ENCODE results near the gene AGPAT3. TPM values are rescaled to one million over a fixed set of nuclear protein-coding genes. Genes with fewer than 3 reads are reported as not detected.

AGPAT3 gene
- total RNA-seq, 1 donor from 2014 or later = 93.4 TPM

DNA sequence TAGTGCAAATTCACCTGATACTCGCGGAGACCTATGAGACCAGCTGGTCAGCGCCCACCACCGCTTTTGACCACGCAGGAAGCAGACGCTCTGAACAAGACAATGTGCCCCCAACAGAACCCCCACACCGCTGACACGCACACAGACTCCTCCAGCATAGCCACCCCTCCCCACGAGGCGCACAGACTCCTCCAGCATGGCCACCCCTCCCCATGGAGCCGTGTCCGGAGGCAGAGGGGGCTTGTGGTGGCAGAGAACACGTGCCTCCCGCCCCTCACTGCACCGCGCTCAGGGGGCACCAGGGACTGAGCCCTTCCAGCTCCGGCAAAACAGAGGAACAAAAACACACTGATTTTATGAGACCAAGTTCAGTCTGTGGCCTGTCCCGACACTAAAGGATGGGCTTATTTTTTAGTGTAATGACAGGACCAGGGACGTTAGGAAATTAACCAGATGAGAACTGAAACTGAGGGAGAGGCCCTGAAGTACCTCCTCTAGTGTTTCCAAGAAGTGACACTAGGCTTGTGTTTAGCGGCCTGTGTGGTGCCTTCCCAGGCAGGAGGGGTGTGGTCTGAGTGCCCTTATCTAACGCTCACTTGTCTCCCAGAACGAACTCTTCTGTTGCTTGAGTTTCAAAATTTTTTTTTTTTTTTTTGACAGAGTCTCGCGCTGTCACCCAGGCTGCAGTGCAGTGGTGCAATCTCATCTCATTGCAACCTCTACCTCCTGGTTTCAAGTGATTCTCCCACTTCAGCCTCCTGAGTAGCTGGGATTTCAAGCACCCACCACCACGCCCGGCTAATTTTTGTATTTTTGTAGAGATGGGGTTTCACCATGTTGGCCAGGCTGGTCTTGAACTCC, 10.0 kb upstream of the AGPAT3 start:
- intact Hi-C loops (cut with DNase I) = no loop called here
- peak; percentile 49 for ATAC-seq

DNA sequence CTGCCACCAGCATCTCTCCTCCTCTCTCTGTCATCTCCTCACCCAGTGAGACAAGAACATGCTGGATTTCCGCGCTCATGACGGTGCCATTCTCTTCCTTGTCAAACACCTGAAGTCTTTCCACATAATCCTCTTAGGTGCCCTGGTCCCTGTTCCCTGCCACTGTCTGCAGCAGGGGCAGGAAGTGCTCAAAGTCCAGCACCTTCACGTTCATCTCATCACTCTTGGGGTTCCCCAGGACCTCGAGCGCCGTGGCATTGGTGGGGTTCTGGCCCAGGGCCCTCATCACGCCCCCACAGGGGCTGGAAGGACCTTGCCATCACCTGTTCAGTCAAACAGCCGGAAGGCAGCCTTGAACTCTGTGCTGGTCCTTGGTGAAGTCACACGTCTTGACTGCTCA, 9.1 kb upstream of the AGPAT3 start:
- intact Hi-C loops (cut with DNase I) = no loop called here
- ATAC-seq = no peak
- no peak for DNase-seq (ENCODE audit: missing footprints)

More for the DNA sequence above, 10.0 kb upstream of the AGPAT3 start:
- DNase-seq (ENCODE audit: missing footprints) = no peak

DNA sequence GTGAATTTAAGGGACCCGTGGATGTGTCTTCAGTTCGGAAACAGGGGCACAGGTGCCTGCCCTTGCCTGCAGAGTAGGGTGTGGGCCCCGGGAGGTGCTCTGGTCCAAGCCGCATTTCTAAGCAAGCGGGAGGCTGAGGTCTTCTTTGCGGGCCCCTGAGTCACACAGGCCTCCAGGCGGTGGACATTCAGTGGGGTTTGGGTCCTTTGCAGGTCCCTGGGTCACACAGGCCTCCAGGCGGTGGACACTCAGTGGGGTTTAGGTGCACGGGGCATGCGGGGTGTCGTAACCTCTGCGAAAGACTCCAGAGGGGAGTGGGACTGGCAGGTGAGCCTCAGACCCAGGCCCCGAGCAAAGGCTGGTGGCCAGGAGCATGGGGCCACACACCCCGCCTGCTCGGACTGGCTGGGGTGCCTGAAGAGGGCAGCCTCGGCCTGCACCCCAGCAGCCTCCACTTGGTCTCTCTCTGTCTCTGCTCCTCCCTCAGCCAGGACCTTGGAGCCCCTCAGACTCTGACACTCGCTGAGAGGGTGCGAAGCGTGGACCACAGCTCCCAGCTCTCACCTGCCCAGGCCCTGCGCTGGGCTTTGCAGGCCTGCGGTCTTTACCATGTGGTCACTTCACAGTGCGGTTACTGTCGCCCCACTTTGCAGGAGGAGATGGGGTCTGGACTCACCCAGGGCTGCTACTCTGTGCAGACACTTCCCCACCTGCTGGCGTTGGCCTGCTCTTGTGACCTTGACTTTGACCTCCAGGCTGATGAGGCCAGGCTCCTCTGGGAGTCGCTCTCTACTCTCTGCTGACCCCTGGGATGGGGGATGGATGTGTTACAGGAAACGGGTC, 6.0 kb upstream of the AGPAT3 start:
- DNase-seq (ENCODE audit: missing footprints) = no peak
- ATAC-seq = peak; percentile 40
- intact Hi-C loops (cut with DNase I) = no loop called here

DNA sequence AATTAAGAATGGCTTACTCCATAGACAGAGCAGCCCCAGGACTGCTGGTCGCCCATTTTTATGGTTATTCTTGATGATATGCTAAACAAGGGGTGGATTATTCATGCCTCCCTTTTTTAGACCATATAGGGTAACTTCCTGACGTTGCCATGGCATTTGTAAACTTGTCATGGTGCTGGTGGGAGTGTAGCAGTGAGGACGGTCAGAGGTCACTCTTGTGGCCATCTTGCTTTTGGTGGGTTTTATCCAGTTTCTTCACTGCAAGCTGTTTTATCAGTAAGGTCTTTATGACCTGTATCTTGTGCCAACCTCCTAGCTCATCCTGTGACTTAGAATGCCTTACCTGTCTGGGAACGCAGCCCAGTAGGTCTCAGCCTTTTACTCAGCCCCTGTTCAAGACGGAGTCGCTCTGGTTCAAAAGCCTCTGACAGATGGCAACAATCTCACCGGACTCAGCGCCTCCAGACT, 5.2 kb upstream of the AGPAT3 start:
- no peak for DNase-seq (ENCODE audit: missing footprints)
- intact Hi-C loops (cut with DNase I) = no loop called here
- no peak for ATAC-seq

DNA sequence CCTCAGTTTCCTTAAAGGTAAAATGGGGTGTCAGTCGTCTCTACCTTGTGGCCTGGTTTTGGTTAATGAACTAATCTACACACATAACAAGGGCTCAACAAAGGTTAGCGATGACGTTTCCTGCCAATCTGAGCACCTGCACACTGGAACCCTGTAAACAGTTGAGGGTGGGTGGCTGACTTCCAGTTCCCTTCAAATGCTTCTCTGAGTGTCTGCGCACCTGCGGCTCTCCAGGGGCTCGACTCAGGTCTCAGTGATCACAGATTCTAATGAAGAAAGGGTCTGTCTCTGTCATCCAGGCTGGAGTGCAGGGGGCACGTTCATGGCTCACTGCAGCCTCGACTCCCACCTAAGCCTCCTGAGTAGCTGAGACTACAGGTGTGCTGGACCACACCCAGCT, 3.3 kb upstream of the AGPAT3 start:
- intact Hi-C loops (cut with DNase I) = no loop called here
- no peak for DNase-seq (ENCODE audit: missing footprints)
- ATAC-seq = no peak

DNA sequence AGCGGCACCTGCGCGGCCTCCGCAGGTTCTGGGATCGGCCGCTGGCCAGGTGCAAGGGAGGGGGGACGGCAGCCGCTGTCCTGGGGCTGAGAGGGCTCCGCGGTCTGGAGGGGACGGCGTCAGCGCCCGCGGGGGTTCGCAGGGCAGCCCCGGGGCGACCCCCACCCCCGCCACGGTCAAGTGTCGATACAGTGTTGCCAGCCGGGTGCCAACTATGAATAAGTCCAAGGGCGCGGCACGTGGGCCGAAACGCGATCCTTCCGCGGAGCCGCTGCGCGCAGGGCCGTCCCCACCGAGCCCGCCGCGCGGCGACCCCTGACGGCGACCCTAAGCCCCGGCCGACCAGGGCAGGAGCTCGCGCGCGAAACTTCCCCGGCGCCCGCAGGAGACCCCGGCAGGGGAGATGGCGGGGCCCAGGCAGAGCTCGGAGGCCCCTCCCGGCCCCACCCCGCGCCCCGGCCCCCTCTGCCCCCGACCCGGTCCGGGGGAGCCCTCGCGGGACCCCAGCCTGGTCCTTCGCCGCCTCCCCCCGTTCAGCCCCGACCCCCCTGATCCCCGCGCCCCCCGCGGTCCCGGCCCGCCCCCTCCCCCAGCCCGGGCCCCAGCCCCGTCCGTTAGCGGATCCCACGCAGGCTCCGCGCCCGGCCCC, 586 bp upstream of the AGPAT3 start:
- ATAC-seq (peak; percentile 44), DNase-seq (ENCODE audit: missing footprints) (peak; percentile 79)
- intact Hi-C loops (cut with DNase I) = no loop called here

DNA sequence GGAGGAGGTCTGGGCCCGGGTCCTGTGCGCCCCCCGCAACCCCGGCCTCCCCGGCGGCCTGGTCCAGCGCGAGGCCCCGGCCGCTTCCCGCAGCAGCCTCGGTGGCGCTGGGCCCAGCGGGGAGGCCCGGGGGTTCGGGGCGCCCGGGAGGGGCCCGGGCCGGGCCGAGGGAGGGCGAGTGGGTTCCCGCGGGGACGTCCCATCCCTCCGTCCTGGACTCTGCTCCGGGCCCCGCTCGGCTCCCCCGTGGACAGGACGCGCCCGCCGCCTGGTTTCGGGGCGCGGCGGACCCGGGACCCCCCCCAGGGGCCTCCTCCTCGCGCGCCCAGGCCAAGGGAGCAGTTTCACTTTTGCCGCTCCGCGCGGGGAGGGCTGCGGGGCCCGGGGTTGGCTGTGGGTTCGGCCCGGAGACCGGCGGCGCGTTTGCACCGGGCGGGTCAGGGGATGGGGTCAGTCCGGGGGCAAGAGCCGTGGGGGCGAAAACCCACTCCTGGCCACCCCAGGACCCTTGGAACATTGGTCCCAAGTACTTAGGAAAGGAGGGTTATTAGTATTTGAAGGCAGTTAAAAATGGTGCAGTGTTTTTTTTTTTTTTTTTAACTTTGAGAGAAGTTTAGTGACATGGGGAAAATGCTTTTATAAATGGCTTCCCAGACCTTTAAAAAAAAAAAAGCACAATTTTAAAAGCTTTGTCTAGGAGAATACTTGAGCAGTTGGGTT, 677 bp downstream of the AGPAT3 start:
- peak; percentile 80 for DNase-seq (ENCODE audit: missing footprints)
- ATAC-seq = peak; percentile 27
- intact Hi-C loops (cut with DNase I) = loop anchor here (1.0 to 2.0 kb wide), 2 partner anchors 38 to 63 kb away; no protein-coding TSS in a partner anchor

DNA sequence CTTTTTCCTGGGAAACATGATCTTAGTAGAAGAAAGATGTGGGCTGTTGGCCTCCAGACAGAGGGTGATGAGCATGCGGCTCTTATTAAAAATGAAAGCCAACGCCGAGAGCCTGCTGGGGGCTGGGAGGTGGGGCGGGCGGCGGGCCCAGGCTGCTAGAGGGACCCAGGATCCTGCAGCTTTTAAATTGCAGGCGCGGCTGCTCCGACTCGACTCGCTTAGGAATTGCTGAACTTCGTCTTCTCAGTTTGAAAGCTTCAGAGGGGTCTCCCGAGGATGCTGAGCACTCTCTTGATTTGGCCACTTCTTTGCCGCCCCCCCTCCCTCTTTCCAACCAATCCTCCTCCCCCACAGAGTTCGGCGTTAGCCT, 1.2 kb downstream of the AGPAT3 start:
- peak; percentile 42 for ATAC-seq
- no peak for DNase-seq (ENCODE audit: missing footprints)
- intact Hi-C loops (cut with DNase I) = loop anchor here (1.0 to 2.0 kb wide), 2 partner anchors 37 to 63 kb away; no protein-coding TSS in a partner anchor

DNA sequence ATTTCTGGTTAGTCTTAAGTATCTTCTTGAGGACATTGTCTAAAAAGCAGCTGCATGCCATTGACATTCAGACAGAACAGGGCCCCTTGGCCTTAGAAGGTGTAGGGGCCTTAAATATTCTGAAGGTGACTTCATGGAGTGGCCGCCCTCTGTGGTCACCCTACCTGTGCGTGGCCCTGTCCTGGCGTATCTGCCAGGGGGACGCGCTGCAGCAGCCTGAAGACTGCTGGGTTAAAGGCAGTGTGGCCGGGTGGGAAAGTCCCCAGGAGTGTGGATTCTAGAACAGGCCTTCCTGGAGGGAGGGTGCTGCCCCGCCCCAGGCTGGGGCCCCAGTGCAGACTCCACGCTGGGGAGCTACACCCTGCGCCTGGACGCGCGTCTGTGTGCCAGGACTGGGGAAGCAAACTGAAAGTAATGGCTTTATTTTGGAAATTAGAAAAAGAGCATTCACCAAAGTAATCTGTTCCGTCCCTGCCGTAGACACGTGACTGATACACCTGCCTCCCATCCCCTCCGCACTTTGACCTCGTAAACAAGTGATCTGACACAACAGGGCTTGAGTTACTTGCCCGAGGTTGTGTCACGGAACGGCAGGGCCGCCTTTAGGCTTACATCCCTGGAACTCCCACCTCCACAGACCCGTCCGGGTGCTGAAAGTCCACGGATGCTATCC, 1.8 kb downstream of the AGPAT3 start:
- no peak for ATAC-seq
- DNase-seq (ENCODE audit: missing footprints) = no peak
- intact Hi-C loops (cut with DNase I) = loop anchor here (1.0 to 2.0 kb wide), 2 partner anchors 37 to 62 kb away; no protein-coding TSS in a partner anchor

DNA sequence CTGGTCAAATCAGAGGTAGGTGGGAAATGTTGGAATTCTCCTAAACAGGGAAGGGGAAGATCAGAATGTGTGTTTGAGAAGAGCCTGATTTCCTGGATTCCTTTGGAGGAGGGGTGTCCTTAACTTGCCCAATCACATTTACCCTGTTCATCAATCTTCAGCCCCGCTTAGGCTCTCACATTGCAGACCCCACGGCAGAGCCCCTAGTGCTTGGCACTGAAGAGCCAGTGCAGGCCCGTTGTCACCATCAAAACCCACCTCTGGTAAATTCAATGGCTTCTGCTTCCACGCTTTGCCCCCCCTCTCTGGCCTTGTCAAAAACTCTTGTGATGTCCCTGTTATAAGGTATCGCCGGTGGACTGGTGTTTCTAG, 2.3 kb downstream of the AGPAT3 start:
- no peak for DNase-seq (ENCODE audit: missing footprints)
- ATAC-seq = no peak
- intact Hi-C loops (cut with DNase I) = loop anchor here (2.0 kb wide), 1 partner anchor 61 kb away; no protein-coding TSS in a partner anchor

DNA sequence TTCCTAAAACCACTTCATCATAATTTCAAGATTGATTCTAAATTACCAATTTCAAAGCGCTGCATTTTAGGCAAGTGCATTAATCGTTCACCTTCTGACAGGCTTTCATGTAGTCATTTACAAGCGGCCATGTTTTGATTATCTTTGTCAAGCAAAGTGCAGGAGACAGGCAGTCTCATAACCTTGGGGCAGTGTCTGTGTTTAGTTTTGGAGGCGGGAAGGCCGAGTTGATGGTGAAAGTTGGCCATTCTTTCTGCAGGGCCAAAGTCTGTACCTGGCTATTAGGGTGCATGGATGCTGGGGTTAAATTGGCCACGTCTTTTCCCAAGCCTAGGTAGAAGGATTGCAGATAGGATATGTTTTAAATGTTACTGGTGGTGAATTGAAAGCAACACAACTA, 2.9 kb downstream of the AGPAT3 start:
- intact Hi-C loops (cut with DNase I) = loop anchor here (2.0 kb wide), 1 partner anchor 61 kb away; no protein-coding TSS in a partner anchor
- DNase-seq (ENCODE audit: missing footprints) (no peak), ATAC-seq (no peak)

DNA sequence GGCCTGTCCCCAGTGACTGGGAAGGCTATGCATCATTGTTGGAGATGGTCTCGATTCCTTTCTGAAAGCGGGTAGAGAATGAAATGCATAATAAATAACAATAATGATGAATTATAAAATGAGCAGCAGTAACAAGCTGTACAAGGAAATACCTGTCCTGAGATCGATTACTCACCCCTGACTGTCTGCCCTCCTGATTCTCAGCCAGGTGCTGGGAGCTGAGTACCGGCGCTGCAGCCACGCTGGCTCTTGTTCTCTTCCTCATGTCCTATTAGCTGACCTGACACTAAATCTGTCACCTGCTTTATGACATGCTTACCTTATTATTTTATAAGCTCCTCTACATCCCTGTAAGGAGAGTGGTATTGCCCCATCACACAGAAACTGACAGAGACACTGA, 3.4 kb downstream of the AGPAT3 start:
- ATAC-seq = no peak
- intact Hi-C loops (cut with DNase I) = no loop called here
- no peak for DNase-seq (ENCODE audit: missing footprints)

DNA sequence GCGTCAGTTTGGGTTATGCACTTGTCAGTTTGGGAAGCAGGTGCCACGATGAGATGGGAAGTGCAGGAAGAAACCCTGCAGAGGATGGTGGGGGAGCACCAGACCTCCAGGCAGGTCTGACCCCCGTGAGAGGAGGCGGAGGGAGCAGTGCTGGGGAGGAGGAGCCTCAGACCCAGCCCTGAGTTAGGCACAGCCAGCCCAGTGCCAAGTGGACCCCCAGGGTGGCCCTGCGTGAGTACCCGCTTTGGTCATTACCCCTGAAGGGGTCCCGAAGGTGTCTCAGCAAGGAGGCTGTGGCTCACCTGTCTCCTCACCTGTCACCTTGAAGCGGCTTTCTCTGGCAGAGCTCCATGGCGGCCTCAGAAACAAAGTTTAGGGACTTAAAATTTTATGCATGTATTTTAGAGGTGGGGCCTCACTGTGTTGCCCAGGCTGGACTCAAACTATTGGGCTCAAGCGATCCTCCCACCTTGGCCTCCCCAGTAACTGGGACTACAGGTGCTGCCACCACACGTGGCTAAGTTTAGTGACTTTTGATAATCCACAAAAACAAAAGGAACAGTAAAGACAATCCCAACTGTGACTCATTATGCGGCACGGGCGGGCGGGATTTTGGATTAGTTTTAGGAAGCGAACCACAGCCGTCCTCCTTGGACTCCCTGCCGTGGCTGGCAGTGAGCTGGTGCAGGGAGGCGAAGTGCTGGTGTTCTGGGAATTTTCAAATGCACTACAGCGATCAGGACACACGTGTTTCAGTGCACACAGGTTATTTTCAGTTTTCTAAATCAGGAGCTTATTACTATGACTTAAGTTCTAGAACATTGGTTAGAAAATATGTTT, 4.7 kb downstream of the AGPAT3 start:
- intact Hi-C loops (cut with DNase I) = no loop called here
- no peak for DNase-seq (ENCODE audit: missing footprints)
- no peak for ATAC-seq

DNA sequence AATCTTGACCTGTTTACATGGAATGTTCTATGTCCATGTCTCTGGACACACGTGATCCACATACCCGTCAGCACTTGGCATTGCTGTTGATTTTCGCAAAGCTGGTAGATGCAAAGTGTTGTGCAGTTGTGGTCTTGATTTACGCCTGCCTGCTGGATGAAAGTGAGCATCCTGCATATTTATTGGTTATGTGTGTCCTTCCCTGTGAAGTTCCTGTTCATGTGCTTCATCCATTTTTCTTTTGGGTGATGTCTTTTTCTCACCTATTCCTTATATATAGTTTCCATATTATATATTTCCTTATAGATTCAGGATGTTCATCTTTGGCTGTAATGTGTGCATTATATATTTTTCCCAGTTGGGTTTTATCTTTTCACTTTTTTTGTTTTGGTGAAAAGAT, 6.5 kb downstream of the AGPAT3 start:
- ATAC-seq (no peak), DNase-seq (ENCODE audit: missing footprints) (no peak)
- intact Hi-C loops (cut with DNase I) = no loop called here

DNA sequence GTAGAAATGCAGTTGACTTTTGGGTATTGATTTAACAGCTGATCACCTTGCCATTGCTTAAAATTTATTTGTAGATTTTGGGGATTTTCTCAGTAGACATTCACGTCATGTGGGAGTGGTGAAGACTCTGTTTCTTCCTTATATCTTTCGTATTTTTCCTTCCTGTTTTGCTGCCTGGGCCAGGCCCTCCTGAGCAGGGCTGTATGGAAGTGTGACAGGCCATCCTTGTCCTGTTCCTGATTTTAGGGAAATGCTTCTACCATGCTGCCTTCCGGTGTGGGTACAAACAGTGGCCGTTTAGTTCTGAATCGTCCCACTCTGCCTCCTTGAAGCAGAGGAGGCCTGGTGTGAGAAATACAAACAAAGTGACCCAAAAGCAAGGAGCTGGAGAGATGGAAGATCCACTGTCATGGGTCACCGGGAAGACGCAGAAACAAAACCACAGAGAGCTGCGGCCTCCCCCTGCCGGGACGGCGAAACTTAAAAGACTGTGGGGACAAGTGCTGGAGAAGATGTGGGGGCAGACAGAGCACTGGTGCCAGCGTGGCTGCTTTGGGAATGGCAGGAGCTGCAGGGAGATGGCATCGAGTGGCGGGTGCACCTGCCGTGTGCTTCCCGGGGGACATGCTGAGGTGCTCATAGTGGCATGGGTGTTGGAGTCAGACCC, 7.6 kb downstream of the AGPAT3 start:
- DNase-seq (ENCODE audit: missing footprints) (no peak), ATAC-seq (no peak)
- intact Hi-C loops (cut with DNase I) = no loop called here

DNA sequence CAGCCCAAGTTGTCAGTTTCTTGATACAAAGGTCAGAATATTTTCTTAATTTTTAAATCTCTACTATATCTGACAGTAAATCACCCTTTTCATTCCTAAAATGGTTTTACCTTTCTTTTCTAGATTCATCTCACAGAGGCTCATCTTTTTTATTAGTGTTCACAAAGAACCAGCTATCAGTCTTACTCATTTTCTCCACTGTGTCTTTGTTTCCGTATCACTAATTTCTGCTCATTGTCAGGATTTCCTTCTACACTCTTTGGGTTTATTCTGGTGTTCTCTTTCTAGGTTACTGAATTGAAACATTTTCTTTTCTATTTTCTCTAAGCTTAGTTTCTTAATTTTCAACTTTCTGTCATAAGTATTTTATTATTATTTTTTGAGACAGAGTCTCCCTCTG, 8.7 kb downstream of the AGPAT3 start:
- DNase-seq (ENCODE audit: missing footprints) (no peak), ATAC-seq (no peak)
- intact Hi-C loops (cut with DNase I) = no loop called here

Data from Right ventricle myocardium inferior (tissue), 1 donor.